K562 (cell line): ENCODE measurements around the gene CCNB1IP1. TPM values are rescaled to one million over a fixed set of nuclear protein-coding genes. Genes with fewer than 3 reads are reported as not detected.
A peak's percentile ranks its signal among the peaks of the same experiment; 100 is the strongest.

Experiments used
- CREM ChIP-seq: IDR thresholded peaks from 2 replicates; pipeline ENCODE4 v1.6.1; 2014; ENCODE audit warnings: antibody characterized with exemption, low read depth
- GABPB1 ChIP-seq: sonication (generic); formaldehyde crosslinking; IDR thresholded peaks from 2 replicates; pipeline ENCODE4 v1.8.0; 2022; ENCODE audit warnings: mild to moderate bottlenecking, missing genetic modification reagents
- HDAC1 ChIP-seq, 2 experiments: fragments of 450-650 bp; IDR thresholded peaks; 2 replicates each; pipeline ENCODE4 v1.6.1; 2016 to 2017; ENCODE audit warnings: inconsistent platforms in 1 of 2, mild to moderate bottlenecking in 1 of 2, moderate library complexity in 1 of 2
- KLF13 ChIP-seq: fragments of 450-650 bp; IDR thresholded peaks from 2 replicates; pipeline ENCODE4 v1.6.1; 2016; ENCODE audit warnings: missing genetic modification characterization, low read depth, mild to moderate bottlenecking, missing compliant biosample characterization, moderate library complexity, borderline replicate concordance
- NR2C2 ChIP-seq, 2 experiments: fragments of 200-800 bp in 1 of 2; sonication (Bioruptor generic) in 1 of 2; sonication (generic) in 1 of 2; formaldehyde crosslinking in 1 of 2; IDR thresholded peaks; 2 replicates each; pipeline versions ENCODE4 v1.6.1 to v1.8.0; 2016 to 2022; ENCODE audit warnings: mild to moderate bottlenecking in 1 of 2, missing compliant biosample characterization in 1 of 2, missing genetic modification characterization in 1 of 2, missing genetic modification reagents in 1 of 2
- NR4A1 ChIP-seq, 2 experiments: fragments of 250-450 bp in 1 of 2; fragments of 450-650 bp in 1 of 2; sonication (Bioruptor Pico) in 1 of 2; IDR thresholded peaks; 2 replicates each; pipeline versions ENCODE4 v1.4.0 to v1.6.1; 2016 to 2020; ENCODE audit warnings: mild to moderate bottlenecking in 2 of 2, missing compliant biosample characterization in 1 of 2, missing genetic modification characterization in 1 of 2, moderate library complexity in 1 of 2
- PHF8 ChIP-seq: fragments of 200-600 bp; sonication (generic); IDR thresholded peaks from 2 replicates; pipeline ENCODE4 v1.6.1; 2012; ENCODE audit warnings: mixed run types, mild to moderate bottlenecking, inconsistent platforms, low read length, moderate library complexity, borderline replicate concordance
- SNRNP70 ChIP-seq: fragments of 200-400 bp; formaldehyde crosslinking; optimal IDR thresholded peaks from 2 replicates; pipeline ENCODE3; 2017; ENCODE audit warnings: low read depth, low read length
- TEAD4 ChIP-seq, 2 experiments: sonication (generic) in 1 of 2; formaldehyde crosslinking in 1 of 2; IDR thresholded peaks; 2 replicates each; pipeline versions ENCODE4 v1.6.1 to v1.8.0; 2012 to 2022; ENCODE audit warnings: borderline replicate concordance in 1 of 2, inconsistent platforms in 1 of 2, low read length in 1 of 2, mild to moderate bottlenecking in 1 of 2, missing genetic modification reagents in 1 of 2
- ZNF224 ChIP-seq: sonication (generic); formaldehyde crosslinking; IDR thresholded peaks from 2 replicates; pipeline ENCODE4 v1.8.0; 2022; ENCODE audit warnings: mild to moderate bottlenecking, missing genetic modification reagents
- ZNF232 ChIP-seq: sonication (generic); formaldehyde crosslinking; IDR thresholded peaks from 2 replicates; pipeline ENCODE4 v1.8.0; 2022; ENCODE audit warnings: mild to moderate bottlenecking, missing genetic modification reagents
- ZNF384 ChIP-seq: IDR thresholded peaks from 2 replicates; pipeline ENCODE4 v1.6.1; 2012; ENCODE audit warnings: low read depth, low read length, improper control_type of control experiment
- ZNF780A ChIP-seq: fragments of 250-450 bp; sonication (Bioruptor Pico); IDR thresholded peaks from 2 replicates; pipeline ENCODE4 v1.5.0; 2021; ENCODE audit warnings: mild to moderate bottlenecking
- polyA plus RNA-seq, 8 experiments: library from polyadenylated mRNA; depleted of rRNA in 4 of 8; stranded (reverse) in 5 of 8; unstranded in 3 of 8; fragments of >200 nt; fragmentation: Nextera tagmentation in 2 of 8; fragmentation: Illumina TruSeq in 1 of 8; extraction: Ambion mirVana in 2 of 8; extraction: Trizol in 1 of 8; gene quantifications; 2 replicates each; pipeline versions ENCODE4 v1.2.1 to v1.2.3, GENCODE V29; 2011 to 2014; ENCODE audit warnings: inconsistent platforms in 1 of 8, missing spikeins in 1 of 8
- total RNA-seq, 7 experiments: library from RNA; depleted of rRNA in 6 of 7; stranded (reverse); fragments of >200 nt in 6 of 7; fragmentation: Illumina TruSeq in 2 of 7; extraction: Trizol in 2 of 7; gene quantifications; 2 replicates each; pipeline versions ENCODE4 v1.2.1 to v1.2.3, GENCODE V29; 2011 to 2021; ENCODE audit warnings: low replicate concordance in 1 of 7
- TF ChIP-seq, protein P1 (sequence below): sonication (generic); formaldehyde crosslinking; IDR thresholded peaks from 2 replicates; pipeline ENCODE4 v1.8.1; 2023; ENCODE audit warnings: mild to moderate bottlenecking, missing genetic modification reagents
- TF ChIP-seq, protein P2 (sequence below): fragments of 450-650 bp; IDR thresholded peaks from 2 replicates; pipeline ENCODE4 v1.6.1; 2016; ENCODE audit warnings: mild to moderate bottlenecking

CCNB1IP1 gene
- total and polyA plus RNA-seq, 9 of the 15 experiments (the other 6 are each of a cell fraction or from before 2014, with no cell fraction given): 51.8 to 152 (median 81.0) TPM

DNA sequence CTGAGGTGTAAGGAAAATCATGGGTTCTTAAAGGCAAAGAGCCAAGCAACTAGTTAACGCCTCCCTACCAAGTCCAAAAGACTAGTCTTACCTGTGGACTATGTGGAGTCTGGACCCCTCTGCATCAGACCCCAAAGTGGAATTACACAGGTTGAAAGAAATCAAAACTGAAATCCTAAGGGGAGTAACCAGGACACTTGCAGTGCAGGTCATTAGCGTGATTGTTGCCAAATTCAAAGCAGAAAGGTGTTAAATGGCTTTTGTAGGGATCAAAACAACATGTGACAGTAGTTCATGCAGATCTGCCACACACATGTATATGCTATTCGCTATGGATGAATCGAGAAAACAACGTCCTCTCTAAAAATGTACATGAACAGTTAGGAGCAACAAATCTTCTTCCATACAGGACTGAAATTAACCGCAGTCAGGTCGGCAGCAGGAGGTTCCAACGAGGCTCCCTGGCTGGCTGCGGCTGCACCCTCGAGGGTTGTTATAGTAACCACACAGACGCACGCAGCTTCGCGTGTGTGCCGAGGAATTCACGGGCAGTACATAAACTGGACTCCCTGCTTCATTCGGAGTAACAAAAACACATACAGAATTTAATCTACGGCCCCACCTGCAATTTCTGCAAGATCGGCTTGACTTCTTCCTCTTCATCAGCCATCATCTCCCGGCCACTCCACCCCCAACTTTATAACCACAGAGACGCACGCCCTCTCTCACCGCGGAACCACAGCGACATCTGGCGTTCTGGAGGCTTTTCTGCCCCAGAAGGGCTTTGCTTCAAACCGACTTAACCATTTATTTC, 27.6 kb downstream of the CCNB1IP1 start, which contains the start of gene TTC5 (continued):
- TF ChIP-seq, protein P1, sequence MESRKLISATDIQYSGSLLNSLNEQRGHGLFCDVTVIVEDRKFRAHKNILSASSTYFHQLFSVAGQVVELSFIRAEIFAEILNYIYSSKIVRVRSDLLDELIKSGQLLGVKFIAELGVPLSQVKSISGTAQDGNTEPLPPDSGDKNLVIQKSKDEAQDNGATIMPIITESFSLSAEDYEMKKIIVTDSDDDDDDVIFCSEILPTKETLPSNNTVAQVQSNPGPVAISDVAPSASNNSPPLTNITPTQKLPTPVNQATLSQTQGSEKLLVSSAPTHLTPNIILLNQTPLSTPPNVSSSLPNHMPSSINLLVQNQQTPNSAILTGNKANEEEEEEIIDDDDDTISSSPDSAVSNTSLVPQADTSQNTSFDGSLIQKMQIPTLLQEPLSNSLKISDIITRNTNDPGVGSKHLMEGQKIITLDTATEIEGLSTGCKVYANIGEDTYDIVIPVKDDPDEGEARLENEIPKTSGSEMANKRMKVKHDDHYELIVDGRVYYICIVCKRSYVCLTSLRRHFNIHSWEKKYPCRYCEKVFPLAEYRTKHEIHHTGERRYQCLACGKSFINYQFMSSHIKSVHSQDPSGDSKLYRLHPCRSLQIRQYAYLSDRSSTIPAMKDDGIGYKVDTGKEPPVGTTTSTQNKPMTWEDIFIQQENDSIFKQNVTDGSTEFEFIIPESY (CRISPR knock-in tag): no peak
- no peak for TF ChIP-seq ZNF780A (CRISPR knock-in tag)
- no peak for TF ChIP-seq ZNF384
- TF ChIP-seq CREM: peak; percentile 22
- no peak for TF ChIP-seq ZNF224 (CRISPR knock-in tag)
- TF ChIP-seq GABPB1 (CRISPR knock-in tag): 0 out of 2 replicates have a peak, but pooled peaks have one; percentile 21
- TF ChIP-seq TEAD4 (IDR thresholded peaks at IDR 0.05; ENCODE audit: low read length): no peak
- no peak for TF ChIP-seq TEAD4 (CRISPR knock-in tag; IDR thresholded peaks at IDR 0.05; ENCODE audit: borderline replicate concordance)
- no peak for TF ChIP-seq SNRNP70
- TF ChIP-seq ZNF232: no peak
- no peak for TF ChIP-seq KLF13
- no peak for TF ChIP-seq NR4A1 (CRISPR knock-in tag; IDR thresholded peaks at IDR 0.05)
- no peak for TF ChIP-seq NR4A1 (tag; IDR thresholded peaks at IDR 0.05)
- TF ChIP-seq HDAC1 (IDR thresholded peaks at IDR 0.05): peak in 1 of 2 experiments; percentile 88; a peak in 2 of 4 replicates
- peak; percentile 47; the same call in 1 of the 2 replicates for TF ChIP-seq PHF8
- TF ChIP-seq NR2C2 (CRISPR knock-in tag; IDR thresholded peaks at IDR 0.05): no peak
- TF ChIP-seq NR2C2 (tag; IDR thresholded peaks at IDR 0.05): 0 out of 2 replicates have a peak, but pooled peaks have one; percentile 29
- TF ChIP-seq, protein P2, sequence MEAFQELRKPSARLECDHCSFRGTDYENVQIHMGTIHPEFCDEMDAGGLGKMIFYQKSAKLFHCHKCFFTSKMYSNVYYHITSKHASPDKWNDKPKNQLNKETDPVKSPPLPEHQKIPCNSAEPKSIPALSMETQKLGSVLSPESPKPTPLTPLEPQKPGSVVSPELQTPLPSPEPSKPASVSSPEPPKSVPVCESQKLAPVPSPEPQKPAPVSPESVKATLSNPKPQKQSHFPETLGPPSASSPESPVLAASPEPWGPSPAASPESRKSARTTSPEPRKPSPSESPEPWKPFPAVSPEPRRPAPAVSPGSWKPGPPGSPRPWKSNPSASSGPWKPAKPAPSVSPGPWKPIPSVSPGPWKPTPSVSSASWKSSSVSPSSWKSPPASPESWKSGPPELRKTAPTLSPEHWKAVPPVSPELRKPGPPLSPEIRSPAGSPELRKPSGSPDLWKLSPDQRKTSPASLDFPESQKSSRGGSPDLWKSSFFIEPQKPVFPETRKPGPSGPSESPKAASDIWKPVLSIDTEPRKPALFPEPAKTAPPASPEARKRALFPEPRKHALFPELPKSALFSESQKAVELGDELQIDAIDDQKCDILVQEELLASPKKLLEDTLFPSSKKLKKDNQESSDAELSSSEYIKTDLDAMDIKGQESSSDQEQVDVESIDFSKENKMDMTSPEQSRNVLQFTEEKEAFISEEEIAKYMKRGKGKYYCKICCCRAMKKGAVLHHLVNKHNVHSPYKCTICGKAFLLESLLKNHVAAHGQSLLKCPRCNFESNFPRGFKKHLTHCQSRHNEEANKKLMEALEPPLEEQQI: peak; percentile 92
